A549 (cell line): ENCODE results near the gene ERICH2. TPM values are rescaled to one million over a fixed set of nuclear protein-coding genes. Genes with fewer than 3 reads are reported as not detected.
A peak's percentile ranks its signal among the peaks of the same experiment; 100 is the strongest.

ENCODE experiments used
- ATAC-seq, 2 experiments: fragments of 200-7000 bp in 1 of 2; fragments of >200 bp in 1 of 2; cut with Nextera tagmentation in 1 of 2; cut with Tn5 transposase in 1 of 2; 3 replicates each; pipeline versions ENCODE4 v1.8.0 to v1.9.1; 2018 to 2020; ENCODE audit warnings: mild to moderate bottlenecking in 1 of 2, moderate library complexity in 1 of 2
- CTCF ChIA-PET: fragments of 300-600 bp; sonication (Branson Sonifier 250); formaldehyde crosslinking; extraction: SDS; loops from one replicate; lab custom pipeline; 2021; ENCODE audit warnings: antibody characterized with exemption, inconsistent platforms; lab: Yijun Ruan, JAX
- POLR2A ChIA-PET: fragments of 350-600 bp; formaldehyde crosslinking; extraction: SDS; loops from one replicate; lab custom pipeline; 2021; ENCODE audit warnings: antibody characterized with exemption, inconsistent platforms; lab: Yijun Ruan, JAX
- DNase-seq, 2 experiments: peaks; one replicate each; pipeline versions ENCODE4 v3.0.0 to v3.0.0-alpha.2; 2011 to 2016; ENCODE audit warnings: low read depth in 1 of 2, low spot score in 1 of 2
- FAIRE-seq: peaks from 2 replicates; lab custom pipeline; 2011; peaks lifted over from hg19 to GRCh38; lab: Jason Lieb, UNC
- H3K27ac ChIP-seq, 2 experiments: fragments of >200 bp; sonication (Bioruptor Twin); formaldehyde crosslinking; 3 replicates each; pipeline ENCODE4 v1.5.1; 2016 to 2017
- H3K4me1 ChIP-seq: fragments of >200 bp; sonication (Bioruptor Twin); formaldehyde crosslinking; 3 replicates; pipeline ENCODE4 v1.6.1; 2016
- H3K4me2 ChIP-seq: fragments of >200 bp; sonication (Bioruptor Twin); formaldehyde crosslinking; 3 replicates; pipeline ENCODE4 v1.6.1; 2016
- H3K4me3 ChIP-seq: fragments of >200 bp; sonication (Bioruptor Twin); formaldehyde crosslinking; 3 replicates; pipeline ENCODE4 v1.5.1; 2016
- H3K9me3 ChIP-seq: fragments of >200 bp; sonication (Bioruptor Twin); formaldehyde crosslinking; 3 replicates; pipeline ENCODE4 v1.6.1; 2016
- CBX8 ChIP-seq: fragments of 200-600 bp; sonication (generic); IDR thresholded peaks from 2 replicates; pipeline ENCODE4 v1.6.1; 2016
- EHF ChIP-seq: fragments of 250-450 bp; sonication (Bioruptor Pico); IDR thresholded peaks from 2 replicates; pipeline ENCODE4 v1.5.0; 2020; ENCODE audit warnings: mild to moderate bottlenecking
- ESRRA ChIP-seq: fragments of 150-350 bp; IDR thresholded peaks from 2 replicates; pipeline ENCODE4 v1.6.1; 2014; ENCODE audit warnings: mild to moderate bottlenecking, low read length, borderline replicate concordance
- FOXS1 ChIP-seq: fragments of 250-450 bp; sonication (Bioruptor Pico); IDR thresholded peaks from 2 replicates; pipeline ENCODE4 v1.5.0; 2020; ENCODE audit warnings: mild to moderate bottlenecking, moderate library complexity
- HDAC2 ChIP-seq: fragments of 200-600 bp; sonication (generic); IDR thresholded peaks from 2 replicates; pipeline ENCODE4 v1.6.1; 2016
- HEYL ChIP-seq: fragments of 250-450 bp; sonication (Bioruptor Pico); IDR thresholded peaks from 2 replicates; pipeline ENCODE4 v1.8.0; 2021; ENCODE audit warnings: mild to moderate bottlenecking, moderate library complexity
- HOXA7 ChIP-seq: fragments of 250-450 bp; sonication (Bioruptor Pico); IDR thresholded peaks from 2 replicates; pipeline ENCODE4 v1.5.0; 2020; ENCODE audit warnings: mild to moderate bottlenecking, moderate library complexity
- HOXB5 ChIP-seq: fragments of 250-450 bp; sonication (Bioruptor Pico); IDR thresholded peaks from 2 replicates; pipeline ENCODE4 v1.5.0; 2020; ENCODE audit warnings: mild to moderate bottlenecking, moderate library complexity
- JUN ChIP-seq, 2 experiments: fragments of >200 bp; sonication (Bioruptor Twin); formaldehyde crosslinking; IDR thresholded peaks; 2 replicates in 1 of 2; 3 replicates in 1 of 2; pipeline ENCODE4 v1.6.1; 2016 to 2017
- JUNB ChIP-seq: fragments of >200 bp; sonication (Bioruptor Twin); formaldehyde crosslinking; IDR thresholded peaks from 2 replicates; pipeline ENCODE4 v1.6.1; 2016
- KDM5A ChIP-seq: fragments of 200-600 bp; sonication (generic); IDR thresholded peaks from 2 replicates; pipeline ENCODE4 v1.6.1; 2016; ENCODE audit warnings: antibody characterized with exemption, mild to moderate bottlenecking
- MAZ ChIP-seq: fragments of 150-350 bp; IDR thresholded peaks from 2 replicates; pipeline ENCODE4 v1.6.1; 2014; ENCODE audit warnings: antibody characterized with exemption, low read depth, low read length, borderline replicate concordance
- MYC ChIP-seq: IDR thresholded peaks from 2 replicates; pipeline ENCODE4 v1.6.1; 2012; ENCODE audit warnings: mild to moderate bottlenecking, inconsistent platforms, low read length, improper control_type of control experiment, borderline replicate concordance
- NFE2L2 ChIP-seq: fragments of 150-350 bp; conservative IDR thresholded peaks from 2 replicates; pipeline ENCODE4 v1.6.1; 2014; ENCODE audit warnings: low read length
- NPAS2 ChIP-seq: fragments of 250-450 bp; sonication (Bioruptor Pico); IDR thresholded peaks from 2 replicates; pipeline ENCODE4 v1.8.0; 2022; ENCODE audit warnings: mild to moderate bottlenecking, moderate library complexity, borderline replicate concordance
- NR3C1 ChIP-seq: fragments of >200 bp; sonication (Bioruptor Twin); formaldehyde crosslinking; IDR thresholded peaks from 3 replicates; pipeline ENCODE4 v1.6.1; 2017
- PHF8 ChIP-seq: fragments of 200-600 bp; sonication (generic); IDR thresholded peaks from 2 replicates; pipeline ENCODE4 v1.6.1; 2016; ENCODE audit warnings: low read depth, mild to moderate bottlenecking, antibody characterized with exemption, moderate library complexity, borderline replicate concordance
- RARB ChIP-seq: fragments of 250-450 bp; sonication (Bioruptor Pico); IDR thresholded peaks from 2 replicates; pipeline ENCODE4 v1.8.0; 2021; ENCODE audit warnings: mild to moderate bottlenecking, moderate library complexity
- RCOR1 ChIP-seq: fragments of 150-350 bp; IDR thresholded peaks from 2 replicates; pipeline ENCODE4 v1.6.1; 2014; ENCODE audit warnings: antibody characterized with exemption, low read length, low read depth
- SMC3 ChIP-seq: fragments of >200 bp; sonication (Bioruptor Twin); formaldehyde crosslinking; IDR thresholded peaks from 3 replicates; pipeline ENCODE4 v1.6.1; 2018; ENCODE audit warnings: inconsistent platforms
- ZNF302 ChIP-seq: fragments of 250-450 bp; sonication (Bioruptor Pico); IDR thresholded peaks from 2 replicates; pipeline ENCODE4 v1.9.0; 2021; ENCODE audit warnings: inconsistent platforms, mild to moderate bottlenecking, moderate library complexity
- WGBS: methylation state at CpG from one replicate; pipeline ENCODE4 v1.1.6; 2017; ENCODE audit errors: missing lambda C conversion rate; 5-methylcytosine and 5-hydroxymethylcytosine counted together
- polyA minus RNA-seq: library from RNA; depleted of rRNA, polyadenylated mRNA; stranded (reverse); fragments of >200 nt; gene quantifications from 2 replicates; pipeline ENCODE4 v1.2.3, GENCODE V29; 2011; rRNA and poly(A)+ RNA removed
- polyA plus RNA-seq, 4 experiments: library from polyadenylated mRNA; depleted of rRNA in 3 of 4; stranded (reverse); fragments of >200 nt; fragmentation: RNase III in 1 of 4; extraction: RNeasy Plus Mini Kit Qiagen cat#74134 plus additional on column Dnase treatment in 1 of 4; gene quantifications; 2 replicates in 3 of 4; 3 replicates in 1 of 4; pipeline ENCODE4 v1.2.3, GENCODE V29; 2011 to 2017
- TF ChIP-seq, protein P1 (sequence below): fragments of 250-450 bp; sonication (Bioruptor Pico); IDR thresholded peaks from 2 replicates; pipeline ENCODE4 v1.5.0; 2021; ENCODE audit warnings: mild to moderate bottlenecking, moderate library complexity, borderline replicate concordance
- TF ChIP-seq, protein P2 (sequence below): fragments of >200 bp; sonication (Bioruptor Twin); formaldehyde crosslinking; IDR thresholded peaks from 2 replicates; pipeline ENCODE4 v1.6.1; 2016
- TF ChIP-seq, protein P3 (sequence below): fragments of 150-350 bp; IDR thresholded peaks from 2 replicates; pipeline ENCODE4 v1.6.1; 2014; ENCODE audit warnings: low read depth, mild to moderate bottlenecking, low read length
- TF ChIP-seq, protein P4 (sequence below): IDR thresholded peaks from 2 replicates; pipeline ENCODE4 v1.6.1; 2012
- TF ChIP-seq, protein P5 (sequence below): fragments of 250-450 bp; sonication (Bioruptor Pico); IDR thresholded peaks from 2 replicates; pipeline ENCODE4 v1.5.0; 2020; ENCODE audit warnings: low read depth, mild to moderate bottlenecking, moderate library complexity
- TF ChIP-seq, protein P6 (sequence below): IDR thresholded peaks from 2 replicates; pipeline ENCODE4 v1.6.1; 2012

ERICH2 gene, protein sequence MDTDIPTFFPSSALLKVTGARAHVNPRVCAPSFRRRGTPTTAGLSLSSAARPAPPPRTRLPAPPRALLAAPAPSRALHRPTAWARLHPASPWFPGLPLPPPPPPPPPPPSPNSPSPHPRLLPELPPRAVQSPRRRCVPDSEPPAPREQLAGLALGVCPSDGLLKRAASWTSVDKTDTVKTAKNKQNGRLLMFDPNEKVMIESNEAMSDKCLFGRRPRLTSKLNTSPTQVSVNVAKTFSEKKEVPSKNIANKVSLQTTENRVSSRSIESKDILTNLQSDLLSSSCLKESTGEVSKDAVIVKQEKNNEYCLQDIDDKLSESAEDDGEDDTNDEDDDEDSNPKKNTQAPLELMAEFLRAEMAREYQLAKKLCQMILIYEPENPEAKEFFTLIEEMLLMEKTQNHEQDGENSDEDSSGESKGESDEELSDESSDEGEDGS
- polyA plus RNA-seq (2011; rRNA removed) (not detected in 2 replicates), polyA plus RNA-seq (2017; fragmentation: RNase III; extraction: RNeasy Plus Mini Kit Qiagen cat#74134 plus additional on column Dnase treatment) (not detected in 3 replicates), polyA minus RNA-seq (not detected in 2 replicates)
- polyA plus RNA-seq (2012; cell fraction: cytosol; rRNA removed) = not detected in 2 replicates
- polyA plus RNA-seq (2012; cell fraction: nucleus; rRNA removed) = not detected in 2 replicates

DNA sequence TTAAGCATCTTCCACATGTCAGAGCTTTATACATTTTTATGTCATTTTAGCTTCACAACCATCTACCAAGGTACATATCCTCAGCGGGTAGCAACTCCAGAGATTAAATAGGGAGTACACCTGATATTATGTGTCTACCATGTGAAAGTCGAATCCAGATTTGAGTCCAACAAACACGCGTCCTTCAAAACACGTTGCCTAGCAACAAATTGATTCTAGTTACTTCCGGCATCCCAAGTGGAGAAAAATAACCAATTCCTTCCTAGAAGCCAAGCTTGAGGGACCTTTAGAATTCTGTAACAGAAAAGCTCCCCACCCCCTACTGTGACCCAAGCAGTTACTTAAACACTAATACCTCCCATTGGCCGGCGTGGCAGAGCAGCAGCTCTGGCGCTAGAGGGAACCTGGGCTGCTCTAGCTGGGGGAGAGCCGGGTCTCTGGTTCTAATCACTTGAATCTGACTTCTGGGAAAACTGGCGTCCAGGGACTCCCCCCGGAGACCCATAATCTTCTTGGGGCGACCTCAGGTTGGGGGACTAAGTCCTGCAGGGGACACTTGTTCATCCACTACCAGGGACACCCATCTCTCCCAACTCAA is at the start of gene ERICH2:
Gene ERICH2, plus strand, starts transcription at position 371 of the 598 bp plus-strand sequence. CDS start 304 bp downstream, outside the sequence.
- FAIRE-seq (no peak), ATAC-seq (peak; percentile 75 to 80), DNase-seq (peak; percentile 46 to 55)
- TF ChIP-seq PHF8 = peak; percentile 53; the same call in 1 of the 2 replicates
- TF ChIP-seq, protein P1, sequence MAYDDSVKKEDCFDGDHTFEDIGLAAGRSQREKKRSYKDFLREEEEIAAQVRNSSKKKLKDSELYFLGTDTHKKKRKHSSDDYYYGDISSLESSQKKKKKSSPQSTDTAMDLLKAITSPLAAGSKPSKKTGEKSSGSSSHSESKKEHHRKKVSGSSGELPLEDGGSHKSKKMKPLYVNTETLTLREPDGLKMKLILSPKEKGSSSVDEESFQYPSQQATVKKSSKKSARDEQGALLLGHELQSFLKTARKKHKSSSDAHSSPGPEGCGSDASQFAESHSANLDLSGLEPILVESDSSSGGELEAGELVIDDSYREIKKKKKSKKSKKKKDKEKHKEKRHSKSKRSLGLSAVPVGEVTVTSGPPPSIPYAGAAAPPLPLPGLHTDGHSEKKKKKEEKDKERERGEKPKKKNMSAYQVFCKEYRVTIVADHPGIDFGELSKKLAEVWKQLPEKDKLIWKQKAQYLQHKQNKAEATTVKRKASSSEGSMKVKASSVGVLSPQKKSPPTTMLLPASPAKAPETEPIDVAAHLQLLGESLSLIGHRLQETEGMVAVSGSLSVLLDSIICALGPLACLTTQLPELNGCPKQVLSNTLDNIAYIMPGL = no peak
- Histone ChIP-seq H3K4me3 (peak within 1 kb of the TSS; percentile 62), H3K27ac (peak within 1 kb of the TSS; percentile 57 to 76), H3K4me1 (0 out of 3 replicates have a peak, but pooled peaks cover 4% of the 10 kb centered on the region), H3K9me3 (no peaks in the 10 kb centered on the region), H3K4me2 (peak within 1 kb of the TSS; percentile 99)
- POLR2A ChIA-PET = no interaction called here
- CTCF ChIA-PET = interaction anchor here (0.6 to 1.7 kb wide), 3 partner anchors 43 to 159 kb away, joined by 3 to 5 read pairs (median 4); partner anchors contain the start of gene GORASP2
- WGBS = 3% methylated on average over 12 of the region's 13 CpGs

DNA sequence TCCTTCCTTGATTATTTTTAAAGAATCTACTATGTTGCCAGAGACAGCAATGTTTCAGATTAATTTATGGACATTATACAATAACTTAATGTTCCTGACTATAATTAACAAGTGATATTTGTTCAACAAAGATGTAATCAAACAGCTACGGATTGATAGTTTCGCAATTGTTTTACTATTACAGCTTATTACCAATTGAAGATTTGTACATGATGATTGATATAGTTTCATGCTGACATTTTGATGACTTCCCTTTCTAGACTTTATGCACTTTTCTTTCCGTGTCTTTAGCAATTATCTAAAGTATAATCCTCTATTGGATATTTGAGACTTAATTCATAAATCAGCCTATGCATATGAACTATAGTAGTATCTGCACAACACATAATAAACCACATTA is 48.5 kb upstream of the ERICH2 start:
- DNase-seq = no peak
- Histone ChIP-seq H3K4me3 (no peak overlapping the region), H3K4me1 (no peaks in the 10 kb centered on the region; the same call in 2 of the 3 replicates)
- ATAC-seq = no peak
- FAIRE-seq = no peak
- CTCF ChIA-PET = interaction anchor here (1.6 kb wide), 1 partner anchor 313 kb away, joined by 3 read pairs; no protein-coding TSS in a partner anchor
- no peak for TF ChIP-seq ESRRA
- no peak for TF ChIP-seq CBX8
- no peak for TF ChIP-seq HDAC2
- no peak for TF ChIP-seq JUNB
- TF ChIP-seq HOXA7 (CRISPR knock-in tag) = no peak
- TF ChIP-seq KDM5A = no peak
- TF ChIP-seq NPAS2 (CRISPR knock-in tag) = no peak
- TF ChIP-seq, protein P2, sequence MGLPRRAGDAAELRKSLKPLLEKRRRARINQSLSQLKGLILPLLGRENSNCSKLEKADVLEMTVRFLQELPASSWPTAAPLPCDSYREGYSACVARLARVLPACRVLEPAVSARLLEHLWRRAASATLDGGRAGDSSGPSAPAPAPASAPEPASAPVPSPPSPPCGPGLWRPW = no peak
- TF ChIP-seq SMC3 = no peak
- TF ChIP-seq NFE2L2 = no peak
- TF ChIP-seq, all 56 proteins: peak for 0
- H3K4me2 ChIP-seq = no peak overlapping the region
- H3K27ac ChIP-seq = no peak overlapping the region
- 47% methylated on average over 3 of the region's 3 CpGs for WGBS
- H3K9me3 ChIP-seq = no peaks in the 10 kb centered on the region
- POLR2A ChIA-PET = no interaction called here

DNA sequence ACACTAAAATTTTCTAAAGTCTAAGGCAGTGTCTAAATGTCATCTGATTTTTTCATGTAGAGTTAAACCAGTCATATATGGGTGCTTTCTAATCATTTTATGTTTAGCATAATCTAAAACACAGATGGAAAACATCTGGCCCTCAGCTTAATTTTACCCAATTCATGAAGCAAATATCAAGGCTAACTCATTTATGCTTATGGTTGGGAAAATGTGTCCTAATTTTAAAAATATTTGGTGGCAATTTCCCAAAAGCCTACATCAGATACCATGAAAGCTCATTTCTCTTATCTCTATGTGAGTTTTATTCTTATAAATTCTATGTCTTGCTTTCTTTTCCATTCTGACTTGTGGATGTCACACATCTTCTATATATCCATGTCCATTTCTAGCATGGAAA is 47.9 kb upstream of the ERICH2 start:
- TF ChIP-seq, protein P3, sequence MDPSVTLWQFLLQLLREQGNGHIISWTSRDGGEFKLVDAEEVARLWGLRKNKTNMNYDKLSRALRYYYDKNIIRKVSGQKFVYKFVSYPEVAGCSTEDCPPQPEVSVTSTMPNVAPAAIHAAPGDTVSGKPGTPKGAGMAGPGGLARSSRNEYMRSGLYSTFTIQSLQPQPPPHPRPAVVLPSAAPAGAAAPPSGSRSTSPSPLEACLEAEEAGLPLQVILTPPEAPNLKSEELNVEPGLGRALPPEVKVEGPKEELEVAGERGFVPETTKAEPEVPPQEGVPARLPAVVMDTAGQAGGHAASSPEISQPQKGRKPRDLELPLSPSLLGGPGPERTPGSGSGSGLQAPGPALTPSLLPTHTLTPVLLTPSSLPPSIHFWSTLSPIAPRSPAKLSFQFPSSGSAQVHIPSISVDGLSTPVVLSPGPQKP = no peak
- TF ChIP-seq NFE2L2 (no peak), EHF (no peak), HDAC2 (no peak), FOXS1 (CRISPR knock-in tag) (no peak), ZNF302 (CRISPR knock-in tag) (no peak), HEYL (CRISPR knock-in tag) (no peak), RARB (no peak), RCOR1 (no peak), MAZ (no peak), JUNB (no peak), HOXB5 (CRISPR knock-in tag) (no peak), NR3C1 (no peak), MYC (no peak), JUN (IDR thresholded peaks at IDR 0.05) (no peak), KDM5A (no peak), HOXA7 (CRISPR knock-in tag) (no peak)
- TF ChIP-seq, protein P4, sequence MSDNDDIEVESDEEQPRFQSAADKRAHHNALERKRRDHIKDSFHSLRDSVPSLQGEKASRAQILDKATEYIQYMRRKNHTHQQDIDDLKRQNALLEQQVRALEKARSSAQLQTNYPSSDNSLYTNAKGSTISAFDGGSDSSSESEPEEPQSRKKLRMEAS = no peak
- TF ChIP-seq, protein P5, sequence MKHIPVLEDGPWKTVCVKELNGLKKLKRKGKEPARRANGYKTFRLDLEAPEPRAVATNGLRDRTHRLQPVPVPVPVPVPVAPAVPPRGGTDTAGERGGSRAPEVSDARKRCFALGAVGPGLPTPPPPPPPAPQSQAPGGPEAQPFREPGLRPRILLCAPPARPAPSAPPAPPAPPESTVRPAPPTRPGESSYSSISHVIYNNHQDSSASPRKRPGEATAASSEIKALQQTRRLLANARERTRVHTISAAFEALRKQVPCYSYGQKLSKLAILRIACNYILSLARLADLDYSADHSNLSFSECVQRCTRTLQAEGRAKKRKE (CRISPR knock-in tag) = no peak
- TF ChIP-seq, protein P6, sequence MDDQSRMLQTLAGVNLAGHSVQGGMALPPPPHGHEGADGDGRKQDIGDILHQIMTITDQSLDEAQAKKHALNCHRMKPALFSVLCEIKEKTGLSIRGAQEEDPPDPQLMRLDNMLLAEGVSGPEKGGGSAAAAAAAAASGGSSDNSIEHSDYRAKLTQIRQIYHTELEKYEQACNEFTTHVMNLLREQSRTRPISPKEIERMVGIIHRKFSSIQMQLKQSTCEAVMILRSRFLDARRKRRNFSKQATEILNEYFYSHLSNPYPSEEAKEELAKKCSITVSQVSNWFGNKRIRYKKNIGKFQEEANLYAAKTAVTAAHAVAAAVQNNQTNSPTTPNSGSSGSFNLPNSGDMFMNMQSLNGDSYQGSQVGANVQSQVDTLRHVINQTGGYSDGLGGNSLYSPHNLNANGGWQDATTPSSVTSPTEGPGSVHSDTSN = no peak
- no peaks in the 10 kb centered on the region for H3K9me3 ChIP-seq

More for the DNA sequence above, 47.9 kb upstream of the ERICH2 start:
- ChIA-PET CTCF (no interaction called here), POLR2A (no interaction called here)
- Histone ChIP-seq H3K27ac (no peak overlapping the region), H3K4me3 (no peak overlapping the region), H3K4me2 (no peak overlapping the region), H3K4me1 (no peaks in the 10 kb centered on the region)
- DNase-seq (no peak), FAIRE-seq (no peak), ATAC-seq (no peak)
